ENCODE data around the gene FEN1. TPM values are rescaled to one million over a fixed set of nuclear protein-coding genes. Genes with fewer than 3 reads are reported as not detected.
A peak's percentile ranks its signal among the peaks of the same experiment; 100 is the strongest.

Gene FEN1
- total and polyA plus RNA-seq, 2 of the 13 experiments (the other 11 are each of a cell fraction or from before 2014, with no cell fraction given) = 12.4 to 102 TPM

DNA sequence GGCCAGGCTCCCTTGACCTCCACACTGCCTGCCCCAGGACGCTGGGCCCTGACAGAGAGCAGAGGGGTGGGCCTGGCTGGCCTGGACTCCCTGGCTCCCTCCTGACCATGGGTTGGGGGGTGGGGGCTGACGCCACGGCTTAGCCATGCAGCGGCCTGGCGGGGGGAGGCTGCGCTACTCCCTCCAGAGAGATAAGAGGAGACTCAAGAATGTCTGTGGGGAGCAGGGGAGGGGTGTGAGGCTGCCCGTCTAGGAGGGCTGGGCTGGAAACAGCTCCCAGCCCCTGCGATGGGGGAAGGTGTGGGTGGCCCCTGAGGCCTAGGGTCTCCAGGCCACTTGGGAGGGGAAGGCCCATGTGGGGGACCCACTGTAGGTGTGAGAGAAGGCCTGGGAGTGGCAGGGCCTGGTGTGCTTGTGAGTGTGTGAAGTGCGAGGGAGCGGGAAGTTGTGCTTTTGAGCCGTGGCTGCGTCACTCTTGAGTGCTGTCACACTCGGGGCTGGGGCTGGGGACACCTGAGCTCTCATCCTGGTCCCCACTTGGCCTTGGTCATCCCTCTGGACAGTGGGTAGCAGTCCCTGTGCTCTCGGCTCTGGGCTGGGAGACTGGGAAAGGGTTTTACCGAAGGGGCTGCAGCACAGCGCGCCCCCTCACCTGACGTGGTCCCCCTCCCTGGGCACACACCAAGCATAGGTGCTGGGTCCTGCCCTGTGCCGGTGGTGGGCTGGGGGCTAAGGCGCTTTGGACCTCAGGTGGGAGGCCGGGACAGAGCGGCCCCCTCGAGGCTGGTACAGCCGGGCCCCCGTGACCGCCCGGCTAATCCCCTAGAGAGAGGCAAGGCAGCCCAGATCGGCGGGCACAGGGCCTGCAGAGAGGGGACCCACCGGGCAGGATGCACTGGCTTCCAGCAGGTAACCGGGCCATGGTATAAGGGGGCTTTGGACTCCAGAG is 37.9 kb upstream of the FEN1 start (continued):
- TF ChIP-seq, protein P1, sequence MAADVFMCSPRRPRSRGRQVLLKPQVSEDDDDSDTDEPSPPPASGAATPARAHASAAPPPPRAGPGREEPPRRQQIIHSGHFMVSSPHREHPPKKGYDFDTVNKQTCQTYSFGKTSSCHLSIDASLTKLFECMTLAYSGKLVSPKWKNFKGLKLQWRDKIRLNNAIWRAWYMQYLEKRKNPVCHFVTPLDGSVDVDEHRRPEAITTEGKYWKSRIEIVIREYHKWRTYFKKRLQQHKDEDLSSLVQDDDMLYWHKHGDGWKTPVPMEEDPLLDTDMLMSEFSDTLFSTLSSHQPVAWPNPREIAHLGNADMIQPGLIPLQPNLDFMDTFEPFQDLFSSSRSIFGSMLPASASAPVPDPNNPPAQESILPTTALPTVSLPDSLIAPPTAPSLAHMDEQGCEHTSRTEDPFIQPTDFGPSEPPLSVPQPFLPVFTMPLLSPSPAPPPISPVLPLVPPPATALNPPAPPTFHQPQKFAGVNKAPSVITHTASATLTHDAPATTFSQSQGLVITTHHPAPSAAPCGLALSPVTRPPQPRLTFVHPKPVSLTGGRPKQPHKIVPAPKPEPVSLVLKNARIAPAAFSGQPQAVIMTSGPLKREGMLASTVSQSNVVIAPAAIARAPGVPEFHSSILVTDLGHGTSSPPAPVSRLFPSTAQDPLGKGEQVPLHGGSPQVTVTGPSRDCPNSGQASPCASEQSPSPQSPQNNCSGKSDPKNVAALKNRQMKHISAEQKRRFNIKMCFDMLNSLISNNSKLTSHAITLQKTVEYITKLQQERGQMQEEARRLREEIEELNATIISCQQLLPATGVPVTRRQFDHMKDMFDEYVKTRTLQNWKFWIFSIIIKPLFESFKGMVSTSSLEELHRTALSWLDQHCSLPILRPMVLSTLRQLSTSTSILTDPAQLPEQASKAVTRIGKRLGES (CRISPR knock-in tag; IDR thresholded peaks at IDR 0.05; ENCODE audit: borderline replicate concordance) = no peak
- TF ChIP-seq SPEN (CRISPR knock-in tag; IDR thresholded peaks at IDR 0.05; ENCODE audit: low read depth) (no peak), SETDB1 (CRISPR knock-in tag; IDR thresholded peaks at IDR 0.05; ENCODE audit: borderline replicate concordance) (no peak), MYNN (CRISPR knock-in tag; IDR thresholded peaks at IDR 0.05; ENCODE audit: low read depth) (no peak), TEAD2 (CRISPR knock-in tag; IDR thresholded peaks at IDR 0.05) (no peak), YEATS4 (CRISPR knock-in tag; IDR thresholded peaks at IDR 0.05; ENCODE audit: borderline replicate concordance) (no peak), ZNF564 (CRISPR knock-in tag; IDR thresholded peaks at IDR 0.05) (no peak), SAP130 (CRISPR knock-in tag; IDR thresholded peaks at IDR 0.05; ENCODE audit: low read depth) (no peak), RAD21 (CRISPR knock-in tag; IDR thresholded peaks at IDR 0.05) (no peak), LCORL (IDR thresholded peaks at IDR 0.05) (no peak), LCORL (CRISPR knock-in tag; IDR thresholded peaks at IDR 0.05) (0 out of 2 replicates have a peak, but pooled peaks have one; percentile 17), ZNF263 (CRISPR knock-in tag; IDR thresholded peaks at IDR 0.05) (no peak), ZNF331 (CRISPR knock-in tag; IDR thresholded peaks at IDR 0.05) (no peak)
- TF ChIP-seq, protein P2, sequence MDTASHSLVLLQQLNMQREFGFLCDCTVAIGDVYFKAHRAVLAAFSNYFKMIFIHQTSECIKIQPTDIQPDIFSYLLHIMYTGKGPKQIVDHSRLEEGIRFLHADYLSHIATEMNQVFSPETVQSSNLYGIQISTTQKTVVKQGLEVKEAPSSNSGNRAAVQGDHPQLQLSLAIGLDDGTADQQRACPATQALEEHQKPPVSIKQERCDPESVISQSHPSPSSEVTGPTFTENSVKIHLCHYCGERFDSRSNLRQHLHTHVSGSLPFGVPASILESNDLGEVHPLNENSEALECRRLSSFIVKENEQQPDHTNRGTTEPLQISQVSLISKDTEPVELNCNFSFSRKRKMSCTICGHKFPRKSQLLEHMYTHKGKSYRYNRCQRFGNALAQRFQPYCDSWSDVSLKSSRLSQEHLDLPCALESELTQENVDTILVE (CRISPR knock-in tag; IDR thresholded peaks at IDR 0.05) = no peak
- TF ChIP-seq, protein P3, sequence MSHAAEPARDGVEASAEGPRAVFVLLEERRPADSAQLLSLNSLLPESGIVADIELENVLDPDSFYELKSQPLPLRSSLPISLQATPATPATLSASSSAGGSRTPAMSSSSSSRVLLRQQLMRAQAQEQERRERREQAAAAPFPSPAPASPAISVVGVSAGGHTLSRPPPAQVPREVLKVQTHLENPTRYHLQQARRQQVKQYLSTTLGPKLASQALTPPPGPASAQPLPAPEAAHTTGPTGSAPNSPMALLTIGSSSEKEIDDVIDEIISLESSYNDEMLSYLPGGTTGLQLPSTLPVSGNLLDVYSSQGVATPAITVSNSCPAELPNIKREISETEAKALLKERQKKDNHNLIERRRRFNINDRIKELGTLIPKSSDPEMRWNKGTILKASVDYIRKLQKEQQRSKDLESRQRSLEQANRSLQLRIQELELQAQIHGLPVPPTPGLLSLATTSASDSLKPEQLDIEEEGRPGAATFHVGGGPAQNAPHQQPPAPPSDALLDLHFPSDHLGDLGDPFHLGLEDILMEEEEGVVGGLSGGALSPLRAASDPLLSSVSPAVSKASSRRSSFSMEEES (CRISPR knock-in tag; IDR thresholded peaks at IDR 0.05) = no peak
- TF ChIP-seq, protein P4, sequence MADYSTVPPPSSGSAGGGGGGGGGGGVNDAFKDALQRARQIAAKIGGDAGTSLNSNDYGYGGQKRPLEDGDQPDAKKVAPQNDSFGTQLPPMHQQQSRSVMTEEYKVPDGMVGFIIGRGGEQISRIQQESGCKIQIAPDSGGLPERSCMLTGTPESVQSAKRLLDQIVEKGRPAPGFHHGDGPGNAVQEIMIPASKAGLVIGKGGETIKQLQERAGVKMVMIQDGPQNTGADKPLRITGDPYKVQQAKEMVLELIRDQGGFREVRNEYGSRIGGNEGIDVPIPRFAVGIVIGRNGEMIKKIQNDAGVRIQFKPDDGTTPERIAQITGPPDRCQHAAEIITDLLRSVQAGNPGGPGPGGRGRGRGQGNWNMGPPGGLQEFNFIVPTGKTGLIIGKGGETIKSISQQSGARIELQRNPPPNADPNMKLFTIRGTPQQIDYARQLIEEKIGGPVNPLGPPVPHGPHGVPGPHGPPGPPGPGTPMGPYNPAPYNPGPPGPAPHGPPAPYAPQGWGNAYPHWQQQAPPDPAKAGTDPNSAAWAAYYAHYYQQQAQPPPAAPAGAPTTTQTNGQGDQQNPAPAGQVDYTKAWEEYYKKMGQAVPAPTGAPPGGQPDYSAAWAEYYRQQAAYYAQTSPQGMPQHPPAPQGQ (CRISPR knock-in tag; IDR thresholded peaks at IDR 0.05; ENCODE audit: borderline replicate concordance) = no peak
- TF ChIP-seq, protein P5, sequence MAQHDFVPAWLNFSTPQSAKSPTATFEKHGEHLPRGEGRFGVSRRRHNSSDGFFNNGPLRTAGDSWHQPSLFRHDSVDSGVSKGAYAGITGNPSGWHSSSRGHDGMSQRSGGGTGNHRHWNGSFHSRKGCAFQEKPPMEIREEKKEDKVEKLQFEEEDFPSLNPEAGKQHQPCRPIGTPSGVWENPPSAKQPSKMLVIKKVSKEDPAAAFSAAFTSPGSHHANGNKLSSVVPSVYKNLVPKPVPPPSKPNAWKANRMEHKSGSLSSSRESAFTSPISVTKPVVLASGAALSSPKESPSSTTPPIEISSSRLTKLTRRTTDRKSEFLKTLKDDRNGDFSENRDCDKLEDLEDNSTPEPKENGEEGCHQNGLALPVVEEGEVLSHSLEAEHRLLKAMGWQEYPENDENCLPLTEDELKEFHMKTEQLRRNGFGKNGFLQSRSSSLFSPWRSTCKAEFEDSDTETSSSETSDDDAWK (CRISPR knock-in tag; IDR thresholded peaks at IDR 0.05) = no peak
- TF ChIP-seq, protein P6, sequence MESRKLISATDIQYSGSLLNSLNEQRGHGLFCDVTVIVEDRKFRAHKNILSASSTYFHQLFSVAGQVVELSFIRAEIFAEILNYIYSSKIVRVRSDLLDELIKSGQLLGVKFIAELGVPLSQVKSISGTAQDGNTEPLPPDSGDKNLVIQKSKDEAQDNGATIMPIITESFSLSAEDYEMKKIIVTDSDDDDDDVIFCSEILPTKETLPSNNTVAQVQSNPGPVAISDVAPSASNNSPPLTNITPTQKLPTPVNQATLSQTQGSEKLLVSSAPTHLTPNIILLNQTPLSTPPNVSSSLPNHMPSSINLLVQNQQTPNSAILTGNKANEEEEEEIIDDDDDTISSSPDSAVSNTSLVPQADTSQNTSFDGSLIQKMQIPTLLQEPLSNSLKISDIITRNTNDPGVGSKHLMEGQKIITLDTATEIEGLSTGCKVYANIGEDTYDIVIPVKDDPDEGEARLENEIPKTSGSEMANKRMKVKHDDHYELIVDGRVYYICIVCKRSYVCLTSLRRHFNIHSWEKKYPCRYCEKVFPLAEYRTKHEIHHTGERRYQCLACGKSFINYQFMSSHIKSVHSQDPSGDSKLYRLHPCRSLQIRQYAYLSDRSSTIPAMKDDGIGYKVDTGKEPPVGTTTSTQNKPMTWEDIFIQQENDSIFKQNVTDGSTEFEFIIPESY (CRISPR knock-in tag; IDR thresholded peaks at IDR 0.05) = peak; percentile 89
